ENCODE measurements around the gene HOTAIR.

HOTAIR gene

DNA sequence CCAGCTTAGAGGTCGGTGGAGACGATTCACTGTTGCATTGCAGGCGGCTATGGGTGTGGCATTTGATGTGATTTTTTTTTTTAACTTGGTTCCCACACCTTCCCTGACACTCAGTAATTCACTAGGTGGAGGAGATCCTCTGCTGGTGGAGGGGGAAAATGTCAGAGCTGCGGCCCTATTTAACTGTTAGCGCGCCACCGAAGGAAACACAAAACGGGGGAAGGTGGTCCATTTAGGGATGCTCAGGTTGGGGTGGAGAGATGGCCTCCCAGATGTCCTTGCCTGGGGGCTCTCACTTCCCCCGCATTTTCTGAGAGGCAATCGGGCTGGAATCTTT, 24.3 kb downstream of the HOTAIR start:
- TF ChIP-seq, protein P1, sequence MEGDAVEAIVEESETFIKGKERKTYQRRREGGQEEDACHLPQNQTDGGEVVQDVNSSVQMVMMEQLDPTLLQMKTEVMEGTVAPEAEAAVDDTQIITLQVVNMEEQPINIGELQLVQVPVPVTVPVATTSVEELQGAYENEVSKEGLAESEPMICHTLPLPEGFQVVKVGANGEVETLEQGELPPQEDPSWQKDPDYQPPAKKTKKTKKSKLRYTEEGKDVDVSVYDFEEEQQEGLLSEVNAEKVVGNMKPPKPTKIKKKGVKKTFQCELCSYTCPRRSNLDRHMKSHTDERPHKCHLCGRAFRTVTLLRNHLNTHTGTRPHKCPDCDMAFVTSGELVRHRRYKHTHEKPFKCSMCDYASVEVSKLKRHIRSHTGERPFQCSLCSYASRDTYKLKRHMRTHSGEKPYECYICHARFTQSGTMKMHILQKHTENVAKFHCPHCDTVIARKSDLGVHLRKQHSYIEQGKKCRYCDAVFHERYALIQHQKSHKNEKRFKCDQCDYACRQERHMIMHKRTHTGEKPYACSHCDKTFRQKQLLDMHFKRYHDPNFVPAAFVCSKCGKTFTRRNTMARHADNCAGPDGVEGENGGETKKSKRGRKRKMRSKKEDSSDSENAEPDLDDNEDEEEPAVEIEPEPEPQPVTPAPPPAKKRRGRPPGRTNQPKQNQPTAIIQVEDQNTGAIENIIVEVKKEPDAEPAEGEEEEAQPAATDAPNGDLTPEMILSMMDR (IDR thresholded peaks at IDR 0.05; ENCODE audit: control extremely low read depth, extremely low read depth, low read depth, missing control alignments): no peak
- ChIA-PET POLR2A (no interaction called here), CTCF (interaction anchor here (3.1 kb wide), 1 partner anchor 82 kb away, joined by 8 read pairs; the partner anchor contains the start of gene HOXC5)
- DNase-seq (ENCODE audit: extremely low spot score): no peak

GRCh38 chr12:53949631-53950436, 24.9 kb downstream of the HOTAIR start:
- CTCF ChIA-PET: interaction anchor here (3.1 kb wide), 1 partner anchor 83 kb away, joined by 8 read pairs; the partner anchor contains the start of gene HOXC5
- no peak for DNase-seq (ENCODE audit: extremely low spot score)
- TF ChIP-seq, protein P1 (IDR thresholded peaks at IDR 0.05; ENCODE audit: control extremely low read depth, extremely low read depth, low read depth, missing control alignments): no peak
- POLR2A ChIA-PET: no interaction called here

DNA sequence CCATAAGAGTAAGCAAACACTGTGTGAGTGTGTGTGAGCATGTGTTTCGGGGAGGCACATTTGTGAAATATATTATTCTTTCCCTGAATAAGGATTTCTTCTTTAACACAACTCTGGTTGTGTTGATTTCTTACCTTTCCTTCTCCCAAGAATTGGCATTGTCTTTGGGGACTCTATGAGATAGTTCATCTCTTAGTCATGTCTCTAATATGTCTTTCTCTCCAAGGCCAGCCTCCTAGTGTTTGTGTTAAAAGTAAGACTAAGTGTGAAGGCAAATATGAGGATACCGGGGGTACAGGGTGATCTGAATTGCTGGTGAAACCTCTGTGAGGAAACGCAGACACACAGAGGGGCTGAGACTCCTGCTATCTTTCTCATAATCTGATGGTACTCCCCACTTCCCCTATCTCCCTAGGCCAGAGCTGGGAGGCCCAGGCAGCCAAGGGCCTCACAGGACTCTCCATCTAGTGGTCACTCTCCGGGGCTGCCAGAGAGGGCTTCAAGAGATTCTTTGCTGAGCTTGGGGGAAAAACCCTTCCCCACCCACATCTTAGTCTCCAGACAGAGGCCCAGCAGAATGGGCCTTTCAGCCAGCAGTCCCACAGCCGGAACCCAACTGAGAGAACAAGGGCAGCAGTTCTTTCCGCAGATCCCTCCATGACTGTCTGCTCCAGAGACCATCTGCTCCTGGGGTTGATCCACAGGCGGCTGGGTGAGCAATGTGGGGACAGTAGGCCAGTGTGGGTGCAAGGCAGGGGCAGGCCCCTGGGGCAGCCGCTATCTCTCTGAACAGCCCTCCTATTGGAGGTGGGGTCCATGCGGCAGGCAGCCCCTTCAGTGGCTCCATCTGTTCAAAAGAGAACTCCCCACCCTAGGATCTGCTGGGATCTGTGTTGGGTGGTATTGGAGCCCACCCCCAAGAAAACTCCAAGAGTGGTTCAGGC, 25.8 kb downstream of the HOTAIR start:
- DNase-seq (ENCODE audit: extremely low spot score): no peak
- TF ChIP-seq, protein P1 (IDR thresholded peaks at IDR 0.05; ENCODE audit: control extremely low read depth, extremely low read depth, low read depth, missing control alignments): no peak
- ChIA-PET CTCF (no interaction called here), POLR2A (no interaction called here)

DNA sequence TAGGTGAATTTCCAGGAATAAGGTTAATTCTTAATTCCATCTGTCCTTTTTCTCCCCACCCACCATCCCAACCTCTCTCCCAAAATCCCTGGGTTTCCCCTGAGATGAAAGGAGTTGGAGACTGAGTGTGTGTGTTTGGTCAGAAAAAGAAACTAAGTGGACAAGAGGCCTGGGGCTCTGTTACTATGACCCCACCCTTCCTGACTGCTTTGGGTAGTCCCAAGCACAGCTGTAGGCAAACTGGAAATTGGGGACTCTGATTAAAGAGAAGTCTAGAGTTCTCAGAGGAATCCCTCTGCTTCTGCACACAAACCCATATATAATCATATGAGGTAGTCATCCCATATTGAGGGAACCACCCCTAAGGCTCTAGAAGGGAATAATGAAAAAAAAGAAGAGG, 27.0 kb downstream of the HOTAIR start:
- CTCF ChIA-PET: no interaction called here
- TF ChIP-seq, protein P1 (IDR thresholded peaks at IDR 0.05; ENCODE audit: control extremely low read depth, extremely low read depth, low read depth, missing control alignments): no peak
- DNase-seq (ENCODE audit: extremely low spot score): no peak
- POLR2A ChIA-PET: no interaction called here

DNA sequence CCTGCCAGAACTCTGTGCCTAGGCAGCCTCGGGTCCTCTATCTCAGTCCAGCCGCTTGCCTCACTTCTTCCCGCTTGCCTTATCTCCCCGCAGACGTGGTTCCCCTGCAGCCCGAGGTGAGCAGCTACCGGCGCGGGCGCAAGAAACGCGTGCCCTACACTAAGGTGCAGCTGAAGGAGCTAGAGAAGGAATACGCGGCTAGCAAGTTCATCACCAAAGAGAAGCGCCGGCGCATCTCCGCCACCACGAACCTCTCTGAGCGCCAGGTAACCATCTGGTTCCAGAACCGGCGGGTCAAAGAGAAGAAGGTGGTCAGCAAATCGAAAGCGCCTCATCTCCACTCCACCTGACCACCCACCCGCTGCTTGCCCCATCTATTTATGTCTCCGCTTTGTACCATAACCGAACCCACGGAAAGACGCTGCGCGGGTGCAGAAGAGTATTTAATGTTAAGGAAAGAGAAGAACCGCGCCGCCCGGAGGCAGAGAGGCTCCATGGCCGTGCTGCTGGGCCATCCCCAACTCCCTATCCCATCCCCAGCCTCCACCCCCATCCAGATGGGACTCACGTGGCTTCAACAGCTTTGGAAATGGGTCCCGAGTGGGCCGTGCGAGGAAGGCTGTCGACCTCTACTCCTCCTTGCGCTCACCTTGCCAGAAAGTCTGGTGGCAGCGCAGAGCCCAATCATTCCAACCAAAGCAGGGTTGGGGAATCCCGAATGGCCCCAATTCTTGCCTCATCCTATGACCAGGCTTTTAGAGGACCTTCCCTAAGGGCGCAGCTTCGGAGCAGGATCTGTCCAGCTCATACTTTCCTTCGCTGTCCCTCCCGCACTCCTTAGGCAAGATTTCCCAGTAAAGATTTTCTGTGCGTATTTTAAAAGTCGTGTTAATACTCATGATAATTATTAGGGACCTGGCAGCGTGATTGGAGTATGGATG, 29.6 kb downstream of the HOTAIR start:
- POLR2A ChIA-PET: no interaction called here
- TF ChIP-seq, protein P1 (IDR thresholded peaks at IDR 0.05; ENCODE audit: control extremely low read depth, extremely low read depth, low read depth, missing control alignments): no peak

DNA sequence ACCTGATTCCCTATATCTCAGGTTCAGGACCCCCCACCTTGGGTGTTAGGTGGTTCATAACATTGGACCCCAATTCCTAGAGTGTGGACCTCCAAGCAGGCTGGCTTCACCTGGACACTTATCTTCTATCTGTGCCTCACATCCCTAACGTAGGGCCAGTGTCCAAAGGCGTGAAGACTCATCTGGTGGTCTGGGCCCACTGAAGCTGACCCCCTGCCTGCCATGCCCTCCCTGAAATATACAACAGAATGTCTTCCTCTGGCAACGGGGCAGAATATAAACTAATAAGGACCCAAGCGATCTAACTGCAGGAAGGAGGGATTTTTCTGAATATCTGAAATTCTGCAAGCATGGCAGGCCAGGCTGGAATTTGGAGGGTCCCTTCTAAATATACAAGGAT, 30.5 kb downstream of the HOTAIR start:
- no peak for DNase-seq (ENCODE audit: extremely low spot score)
- TF ChIP-seq, protein P1 (IDR thresholded peaks at IDR 0.05; ENCODE audit: control extremely low read depth, extremely low read depth, low read depth, missing control alignments): no peak
- ChIA-PET CTCF (no interaction called here), POLR2A (no interaction called here)

More for the DNA sequence above, 29.6 kb downstream of the HOTAIR start:
- no peak for DNase-seq (ENCODE audit: extremely low spot score)
- CTCF ChIA-PET: interaction anchor here (0.8 kb wide), 1 partner anchor 61 kb away, joined by 4 read pairs; no protein-coding TSS in a partner anchor
